Kidney (tissue), 14 donors: ENCODE results near the gene SLC44A3. TPM values are rescaled to one million over a fixed set of nuclear protein-coding genes. Genes with fewer than 3 reads are reported as not detected.

Source experiments
- DNase-seq, 5 donors: peaks; one replicate each; pipeline ENCODE4 v3.0.0-alpha.2; 2013 to 2020
- FAIRE-seq: peaks from 2 replicates; lab custom pipeline; 2012; peaks lifted over from hg19 to GRCh38; lab: Jason Lieb, UNC
- H3K27ac ChIP-seq, 2 donors: one replicate each; pipeline ENCODE4 v1.7.0; 2013; ENCODE audit warnings: low read depth in 2 of 2, low read length in 2 of 2, inconsistent platforms in 1 of 2
- H3K27me3 ChIP-seq: one replicate; pipeline ENCODE4 v1.7.1; 2013; ENCODE audit warnings: low read length, inconsistent platforms; ENCODE audit not compliant: control insufficient read depth, insufficient read depth
- H3K36me3 ChIP-seq, 3 donors: one replicate each; pipeline versions ENCODE4 v1.7.0 to v1.7.1; 2013; ENCODE audit warnings: low read length in 3 of 3, control low read depth in 1 of 3, inconsistent platforms in 1 of 3; ENCODE audit not compliant: insufficient read depth in 3 of 3, control insufficient read depth in 2 of 3
- H3K4me1 ChIP-seq, 3 donors: one replicate each; pipeline versions ENCODE4 v1.7.0 to v1.7.1; 2013; ENCODE audit warnings: low read length in 3 of 3, inconsistent platforms in 1 of 3, low read depth in 1 of 3; ENCODE audit not compliant: control insufficient read depth in 2 of 3, insufficient read depth in 2 of 3
- H3K4me3 ChIP-seq, 3 donors: one replicate each; pipeline versions ENCODE4 v1.7.0 to v1.8.1; 2013; ENCODE audit warnings: low read length in 3 of 3, control low read depth in 1 of 3, inconsistent platforms in 1 of 3
- H3K9ac ChIP-seq, 3 donors: one replicate each; pipeline versions ENCODE4 v1.7.0 to v1.7.1; 2013; ENCODE audit warnings: low read length in 3 of 3, control low read depth in 1 of 3, inconsistent platforms in 1 of 3
- H3K9me3 ChIP-seq, 3 donors: one replicate each; pipeline versions ENCODE4 v1.7.0 to v1.7.1; 2013; ENCODE audit warnings: low read length in 3 of 3, control low read depth in 1 of 3, inconsistent platforms in 1 of 3; ENCODE audit not compliant: control insufficient read depth in 2 of 3, insufficient read depth in 1 of 3
- CTCF ChIP-seq: IDR thresholded peaks from 3 replicates; pipeline ENCODE4 v1.5.1; 2012; ENCODE audit warnings: mild to moderate bottlenecking, moderate library complexity, borderline replicate concordance; ENCODE audit not compliant: insufficient read depth; ENCODE audit errors: extremely low read depth
- intact Hi-C: fragments of 100-400 bp; cut with DNase I; formaldehyde crosslinking; loops from one replicate; pipeline ENCODE4 v1.11.1; 2022
- polyA plus RNA-seq: library from polyadenylated mRNA; stranded (reverse); fragments of 350-450 nt; fragmentation: Illumina TruSeq; extraction: RNeasy Lipid Tissue Mini Kit (QIAGEN cat#74804); gene quantifications from one replicate; pipeline ENCODE4 v1.2.3, GENCODE V29; 2014; ENCODE audit warnings: low read depth, low replicate concordance; ENCODE audit not compliant: insufficient read depth
- total RNA-seq: library from RNA; stranded (reverse); fragmentation: NEBNext Ultra II Directional; extraction: Animal tissue kit (Norgen Biotek cat#: 25700); gene quantifications from one replicate; pipeline ENCODE4 v1.2.1, GENCODE V29; 2021
- donor health status: control.
- donor health status: control.
- donor health status: control.
- donor health status: control.
- donor health status: control.
- donor health status: DM: yes; HTN: yes; CAD: no.
- donor health status: Normal renal cell carcinoma (clear cell type).

The SLC44A3 gene
- total and polyA plus RNA-seq, 2 donors from 2014 or later = 35.2 to 49.6 TPM

GRCh38 chr1:94865360-94865759, 45.2 kb downstream of the SLC44A3 start:
- Histone ChIP-seq H3K9ac (peak overlapping the region in 1 of 3 donors; percentile 21), H3K4me1 (peaks cover 13 to 51% (median 32%) of the 10 kb centered on the region in 3 donors), H3K4me3 (peak overlapping the region in 1 of 3 donors; percentile 12), H3K36me3 (no peaks in the 10 kb centered on the region), H3K27ac (peak overlapping the region; percentile 92 to 98), H3K9me3 (no peaks in the 10 kb centered on the region), H3K27me3 (no peaks in the 10 kb centered on the region)
- TF ChIP-seq CTCF = no peak
- intact Hi-C loops = loop anchor here (10.0 kb wide), 1 partner anchor 59 kb away; the partner anchor contains the start of gene CNN3
- DNase-seq = peak in 2 of 5 donors; percentile 22 to 38
- no peak for FAIRE-seq

- intact Hi-C loops = loop anchor here (10.0 kb wide), 1 partner anchor 59 kb away; the partner anchor contains the start of gene CNN3
- peak overlapping the region; percentile 77 to 98 for H3K27ac ChIP-seq
- no peak overlapping the region for H3K4me3 ChIP-seq
- TF ChIP-seq CTCF = no peak
- H3K36me3 ChIP-seq = peaks cover 0 to 4% (median under 1%) of the 10 kb centered on the region in 3 donors
- DNase-seq (peak in 2 of 5 donors; percentile 82 to 84), FAIRE-seq (no peak)
- peak overlapping the region in 1 of 3 donors; percentile 12 for H3K9ac ChIP-seq
- peaks cover 13 to 51% (median 30%) of the 10 kb centered on the region in 3 donors for H3K4me1 ChIP-seq
- no peaks in the 10 kb centered on the region for H3K27me3 ChIP-seq
- H3K9me3 ChIP-seq = no peaks in the 10 kb centered on the region
These were observed 46.1 kb downstream of the SLC44A3 start for GRCh38 chr1:94866164-94866807.

DNA sequence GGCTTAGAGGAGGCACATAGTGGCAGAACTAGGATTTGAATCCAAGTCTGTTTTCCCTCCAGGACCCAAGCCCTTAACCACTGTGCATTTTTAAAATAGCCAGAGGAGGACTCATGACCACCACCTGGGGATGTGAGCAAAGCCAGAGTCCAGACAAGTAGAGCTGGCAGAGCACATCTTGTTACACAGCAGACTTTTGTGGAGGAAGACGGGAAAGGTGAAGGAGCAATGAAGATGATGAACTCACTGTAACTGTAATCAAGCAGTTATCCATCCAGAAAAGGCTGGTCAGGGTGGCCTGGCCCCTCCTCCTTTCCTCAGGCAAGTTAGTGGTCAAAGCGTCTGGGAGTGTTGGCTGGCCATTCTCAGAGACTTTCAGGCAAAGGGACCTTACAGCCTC, 50.9 kb downstream of the SLC44A3 start:
- Histone ChIP-seq H3K9ac (no peak overlapping the region), H3K27ac (no peak overlapping the region), H3K4me1 (peaks cover 3 to 11% (median 8%) of the 10 kb centered on the region in 3 donors), H3K27me3 (no peaks in the 10 kb centered on the region), H3K4me3 (no peak overlapping the region), H3K9me3 (no peaks in the 10 kb centered on the region), H3K36me3 (peaks cover 0 to 16% (median 2%) of the 10 kb centered on the region in 3 donors)
- FAIRE-seq (no peak), DNase-seq (peak in 2 of 5 donors; percentile 13 to 40)
- intact Hi-C loops = no loop called here
- TF ChIP-seq CTCF = no peak
